ENCODE data around the gene GLB1L3.
A peak's percentile ranks its signal among the peaks of the same experiment; 100 is the strongest.
"Not testable (repeated sequence)": the region's sequence is repeated elsewhere in the genome, so short reads cannot be mapped to it uniquely, and the experiment has no call there.

GLB1L3 gene

DNA sequence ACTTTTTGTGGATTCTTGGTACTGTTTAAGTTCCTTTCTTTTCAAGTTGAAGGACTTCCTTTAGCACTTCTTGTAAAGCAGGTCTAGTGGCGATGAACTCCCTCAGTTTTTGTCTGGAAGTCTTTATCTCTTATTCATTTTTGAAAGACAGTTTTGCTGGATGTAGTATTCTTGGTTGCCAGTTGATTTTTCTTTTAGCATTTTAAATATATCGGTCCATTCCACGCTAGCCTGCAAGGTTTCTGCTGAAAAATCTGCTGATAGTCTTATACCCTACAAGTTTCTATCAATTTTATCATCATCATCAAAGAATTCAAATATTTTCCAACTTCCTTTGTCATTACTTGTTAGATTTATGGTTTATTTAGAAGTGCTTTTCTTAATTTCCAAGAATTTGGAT, 40.9 kb downstream of the GLB1L3 start:
- DNase-seq, result no peak

DNA sequence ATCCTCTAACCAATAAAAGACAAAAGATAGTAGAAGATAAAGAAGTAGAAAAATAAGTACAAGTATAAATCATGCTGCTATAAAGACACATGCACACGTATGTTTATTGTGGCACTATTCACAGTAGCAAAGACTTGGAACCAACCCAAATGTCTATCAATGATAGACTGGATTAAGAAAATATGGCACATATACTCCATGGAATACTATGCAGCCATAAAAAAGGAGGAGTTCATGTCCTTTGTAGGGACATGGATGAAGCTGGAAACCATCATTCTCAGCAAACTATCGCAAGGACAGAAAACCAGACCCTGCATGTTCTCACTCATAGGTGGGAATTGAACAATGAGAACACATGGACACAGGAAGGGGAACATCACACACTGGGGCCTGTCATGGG, 45.2 kb downstream of the GLB1L3 start:
- DNase-seq, result not testable (repeated sequence)

DNA sequence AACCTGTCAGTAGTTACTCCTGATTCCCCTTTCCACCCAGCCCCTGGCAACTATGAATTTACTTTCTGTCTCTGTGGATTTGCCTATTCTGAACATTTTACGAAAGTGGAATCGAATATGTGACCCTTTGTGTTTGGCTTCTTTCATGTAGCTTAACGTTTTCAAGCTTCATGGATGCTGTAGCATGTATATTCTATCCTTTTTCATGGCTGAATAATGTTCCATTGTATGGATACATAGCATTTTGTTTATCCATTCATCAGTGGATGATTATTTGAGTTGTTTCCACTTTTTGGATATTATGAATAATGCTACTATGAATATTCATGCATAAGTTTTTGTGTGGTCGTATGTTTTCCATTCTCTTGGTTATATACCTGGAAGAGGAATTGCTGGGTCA, 46.4 kb downstream of the GLB1L3 start:
- no peak for DNase-seq

DNA sequence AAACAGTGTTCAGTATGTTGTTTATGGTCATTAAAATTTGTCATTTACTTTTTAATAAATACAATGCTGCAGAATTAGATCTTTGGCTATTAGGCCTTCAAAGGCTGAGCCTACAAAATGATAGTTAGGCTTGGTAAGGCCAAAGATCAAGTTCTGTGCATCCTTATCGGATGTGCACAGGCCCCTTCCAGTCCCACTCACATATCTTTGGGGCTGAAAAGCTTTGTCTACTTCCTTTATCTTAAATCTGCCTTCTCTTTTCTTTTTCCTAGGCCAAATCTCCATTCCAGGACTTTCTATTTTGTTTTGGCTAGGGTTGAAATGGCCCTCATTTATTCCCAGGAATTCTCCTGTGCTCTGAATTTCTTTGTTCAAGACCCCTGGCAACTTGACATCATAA, 52.3 kb downstream of the GLB1L3 start:
- DNase-seq, result no peak

DNA sequence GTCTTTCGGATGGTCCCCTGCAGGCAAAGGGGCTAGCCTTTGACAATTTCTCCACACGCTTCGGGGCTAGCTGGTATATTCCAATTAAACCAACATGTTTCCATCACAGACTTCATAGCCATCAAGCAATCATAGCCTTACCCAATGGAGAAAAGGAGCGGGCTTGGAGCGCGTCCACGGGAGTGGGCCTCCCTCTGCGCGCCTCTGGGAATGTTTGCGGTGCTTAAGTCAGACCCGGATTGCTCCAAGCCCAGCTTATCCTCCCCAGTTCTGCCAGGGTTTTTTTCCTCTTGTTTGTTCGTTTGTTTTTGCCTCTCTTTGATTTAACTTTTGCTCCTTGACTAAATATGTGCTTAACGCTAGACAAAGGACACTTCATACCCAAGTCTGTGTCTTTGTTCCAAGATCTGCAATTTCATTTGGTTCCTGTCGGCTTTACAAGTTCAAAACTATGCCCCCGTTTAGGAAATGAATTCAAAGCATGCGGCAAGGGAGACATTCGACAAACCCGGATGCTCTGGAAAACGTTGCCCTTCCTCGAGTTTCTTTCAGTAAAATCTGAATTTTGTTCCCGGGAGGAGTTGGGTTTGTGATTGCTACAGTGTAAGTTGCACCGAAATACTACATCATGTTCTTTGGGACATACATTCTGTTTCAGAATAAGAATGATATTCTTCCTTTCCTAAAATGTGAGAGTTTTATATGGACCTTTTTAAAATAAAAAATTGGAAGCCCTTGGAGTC, 54.6 kb downstream of the GLB1L3 start:
- no peak for DNase-seq

DNA sequence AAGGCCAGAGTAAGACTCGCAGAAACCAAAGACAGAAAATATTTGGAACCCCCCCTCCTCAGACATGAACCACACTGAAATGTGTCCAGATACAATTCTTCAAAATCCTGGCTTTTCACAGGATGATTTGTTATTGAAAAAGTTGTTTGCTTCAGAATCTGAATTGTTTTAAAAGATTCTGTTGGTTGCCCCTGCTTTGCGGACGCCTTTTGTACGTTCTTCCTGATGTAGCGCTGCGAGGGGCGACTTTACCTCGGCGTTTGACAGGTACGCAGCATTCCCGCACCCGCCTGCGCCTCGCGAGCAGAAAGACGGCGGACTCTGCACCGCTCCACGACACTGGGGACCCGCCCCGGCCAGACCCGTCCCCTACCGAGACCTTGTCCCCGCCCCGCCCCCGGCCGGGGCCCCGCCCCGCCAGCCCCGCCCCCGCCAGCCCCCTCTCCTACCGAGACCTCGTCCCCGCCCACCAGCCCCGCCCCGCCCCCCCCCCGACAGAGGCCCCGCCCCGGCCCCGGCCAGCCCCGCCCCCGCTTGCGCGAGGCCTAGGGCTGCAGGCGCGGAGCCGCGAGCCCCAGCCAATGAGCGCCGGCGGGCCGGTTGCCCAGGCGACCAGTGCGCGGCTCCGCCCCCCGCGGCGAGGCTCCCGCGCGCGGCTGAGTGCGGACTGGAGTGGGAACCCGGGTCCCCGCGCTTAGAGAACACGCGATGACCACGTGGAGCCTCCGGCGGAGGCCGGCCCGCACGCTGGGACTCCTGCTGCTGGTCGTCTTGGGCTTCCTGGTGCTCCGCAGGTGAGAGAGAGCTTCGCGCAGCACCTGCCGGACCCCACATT, 55.4 kb downstream of the GLB1L3 start, which contains the start of gene GLB1L2:
Gene GLB1L2 (plus strand): TSS at position 635 of the 835 bp plus-strand sequence. CDS start 74 bp downstream, at position 709.
- DNase-seq, result peak; percentile 56 to 76

DNA sequence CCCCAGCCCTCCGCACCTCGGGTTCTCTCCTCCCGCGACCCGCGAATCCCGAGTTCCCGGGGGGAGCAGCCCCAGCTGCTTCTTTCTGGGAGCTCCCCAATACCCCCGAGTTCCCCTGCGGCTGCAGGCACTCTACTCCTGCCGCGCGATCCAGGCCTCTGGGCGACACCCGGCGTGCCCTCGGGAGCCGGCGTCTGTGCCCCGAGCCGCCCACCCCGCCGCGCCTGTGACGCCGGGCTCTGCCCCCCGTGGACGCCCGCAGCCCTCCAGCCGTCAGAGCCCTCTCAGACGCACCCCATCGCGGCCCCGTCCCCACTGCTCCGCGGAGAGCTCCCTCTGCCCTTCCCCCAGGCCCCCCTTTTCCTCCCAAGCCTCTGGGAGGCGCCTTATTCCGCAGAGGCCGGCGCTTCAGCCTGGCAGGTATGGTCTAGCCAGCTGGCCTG, 56.0 kb downstream of the GLB1L3 start:
- peak; percentile 24 to 28 for DNase-seq

DNA sequence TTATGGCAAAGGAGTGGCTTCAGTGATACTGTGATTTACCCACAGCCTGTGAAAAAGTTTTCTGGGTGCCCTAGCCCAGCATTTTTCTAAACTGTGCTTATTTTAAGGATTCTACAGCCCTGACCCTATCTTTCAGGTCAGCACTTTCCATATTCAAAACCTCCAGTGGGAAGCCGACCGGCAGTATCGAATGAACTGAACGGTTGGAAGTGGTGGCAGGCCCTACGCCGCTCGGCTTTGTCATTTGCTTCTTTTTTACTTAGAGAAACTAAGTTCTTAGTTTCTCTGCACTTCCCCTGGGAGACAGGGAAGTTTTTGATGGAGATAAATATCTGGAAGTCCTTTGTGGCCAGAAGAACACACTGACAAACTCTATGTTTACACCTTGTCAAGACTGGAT, 56.6 kb downstream of the GLB1L3 start:
- DNase-seq, result no peak

DNA sequence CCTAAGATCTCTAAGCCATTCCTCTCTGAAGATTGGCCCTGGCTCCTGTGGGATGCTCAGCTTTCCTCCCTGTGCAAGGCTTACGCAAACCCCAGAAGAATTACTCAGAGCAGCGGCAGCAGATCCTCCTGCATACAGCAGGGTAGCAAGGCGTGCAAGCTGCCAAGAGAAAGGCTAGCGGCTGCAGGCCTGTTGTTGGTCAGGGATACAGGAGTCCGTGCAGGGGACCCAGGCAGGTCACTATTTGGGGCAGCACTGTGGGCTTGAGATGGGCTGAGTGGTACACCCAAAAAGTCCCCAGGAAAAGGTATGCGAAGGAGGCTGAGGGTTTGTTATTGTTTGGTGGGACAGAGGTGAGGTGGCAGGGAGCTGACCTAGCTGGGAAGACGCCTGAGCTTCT, 57.1 kb downstream of the GLB1L3 start:
- no peak for DNase-seq

DNA sequence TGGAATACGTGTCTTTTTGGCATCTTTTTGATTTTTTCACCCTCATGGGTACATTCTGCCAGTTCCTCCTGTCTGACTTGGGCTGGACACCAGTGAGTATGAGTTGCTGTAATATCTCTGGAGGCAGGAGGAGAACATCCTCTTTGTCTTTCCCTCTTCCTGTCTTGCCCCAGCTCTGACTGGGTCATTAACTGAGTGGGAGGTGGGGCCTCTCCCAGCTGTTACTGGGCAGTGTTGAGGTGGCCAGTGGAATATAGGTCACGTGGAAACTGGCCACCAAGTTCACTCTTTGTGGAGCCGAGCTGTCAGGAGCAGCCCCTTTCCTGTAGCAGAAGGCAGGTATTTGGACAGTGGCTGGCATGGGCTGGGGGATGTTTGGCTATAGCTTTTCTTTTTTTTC, 57.8 kb downstream of the GLB1L3 start:
- DNase-seq, result no peak

DNA sequence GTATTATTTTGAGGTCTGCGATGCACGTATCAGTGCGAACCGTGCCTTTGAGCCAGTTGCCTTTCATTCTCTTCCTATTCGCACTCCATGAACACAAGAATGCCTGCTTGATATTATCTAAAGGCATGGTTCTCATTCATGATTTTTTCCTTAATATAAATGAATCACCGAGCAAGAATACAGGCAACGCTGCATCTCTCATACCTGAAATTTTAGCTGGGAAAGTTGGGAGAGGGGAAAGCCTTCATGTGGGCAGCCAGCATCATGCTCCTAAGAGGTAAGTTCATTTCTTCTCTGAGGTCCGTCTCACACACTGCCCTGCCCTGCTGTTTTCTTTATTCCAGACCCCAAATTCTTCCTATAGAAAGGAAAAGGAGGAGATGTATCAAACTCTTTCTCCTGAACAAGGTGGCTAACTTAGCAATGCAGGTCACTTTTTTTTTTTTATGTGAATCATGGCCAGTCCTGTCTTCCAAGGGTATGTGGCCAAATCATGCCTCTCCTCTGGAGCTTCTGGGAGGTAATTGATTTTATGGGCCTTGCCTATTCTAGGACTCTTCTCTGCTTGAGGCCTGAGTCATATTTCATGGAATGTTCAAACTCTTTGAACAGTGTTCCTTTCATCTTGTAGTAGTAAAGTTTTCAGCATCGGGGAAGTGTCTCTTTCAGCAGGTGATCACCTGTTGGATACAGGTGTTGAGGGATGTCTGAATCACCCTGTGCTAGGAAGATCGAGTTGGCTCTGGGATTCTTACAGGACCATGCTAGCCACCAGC, 58.8 kb downstream of the GLB1L3 start:
- DNase-seq, result no peak

DNA sequence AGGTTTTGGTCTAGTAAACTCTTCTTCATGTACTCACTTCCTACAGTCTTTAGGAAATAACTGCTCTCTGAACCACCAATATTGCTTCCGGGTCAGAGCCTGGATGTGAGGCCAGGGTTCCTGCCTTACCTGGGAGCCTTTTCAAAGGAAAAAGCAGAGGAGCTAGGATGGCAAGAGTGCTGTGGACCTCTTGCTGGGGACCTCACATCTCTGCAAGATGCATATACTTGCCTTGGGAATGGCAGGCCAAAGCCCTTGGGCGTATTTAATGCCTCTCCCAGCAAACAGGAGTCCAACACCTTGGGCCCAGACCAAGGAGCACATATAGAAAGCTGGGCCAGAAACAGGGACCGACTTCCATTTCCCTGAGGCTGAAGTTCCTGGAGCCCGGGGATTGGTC, 60.9 kb downstream of the GLB1L3 start:
- DNase-seq, result no peak

DNA sequence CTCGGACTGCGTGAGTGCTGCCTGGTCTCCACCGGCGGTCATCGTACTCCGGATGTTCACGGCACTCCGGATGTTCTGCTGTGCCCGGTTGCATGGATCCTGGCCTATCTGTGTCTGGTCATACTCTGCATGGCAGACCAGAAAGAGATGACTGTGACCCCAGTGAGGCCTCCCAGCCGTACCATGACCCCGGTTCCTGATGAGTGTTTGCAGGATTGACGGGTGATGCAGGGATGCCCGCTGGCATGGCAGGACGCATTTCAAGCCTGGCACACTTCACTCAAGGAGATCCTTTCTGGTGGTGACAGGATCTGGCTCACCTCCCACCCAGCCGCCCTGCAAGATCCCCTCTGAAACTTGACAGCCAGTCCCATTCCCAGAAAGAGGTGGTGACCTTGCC, 61.9 kb downstream of the GLB1L3 start:
- DNase-seq, result no peak

DNA sequence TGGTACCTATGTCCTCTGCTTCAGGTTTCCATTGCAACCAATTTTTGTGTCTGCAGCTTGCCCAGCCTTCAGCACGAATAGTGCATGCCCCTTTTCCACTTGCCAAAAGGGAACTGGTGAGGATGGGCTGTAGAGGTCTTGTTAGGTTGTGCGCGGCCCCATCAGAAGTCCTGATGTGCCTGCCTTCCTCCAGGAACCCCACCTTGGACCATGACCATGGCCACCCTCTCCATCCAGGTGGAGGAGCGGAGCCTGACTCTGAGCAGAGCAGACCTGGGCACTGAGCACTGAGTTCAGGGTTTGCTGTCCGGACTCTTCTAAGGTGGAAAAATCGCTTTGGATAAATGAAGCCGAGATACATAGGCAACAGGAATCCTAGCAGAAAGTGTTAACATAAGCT, 62.5 kb downstream of the GLB1L3 start:
- no peak for DNase-seq

DNA sequence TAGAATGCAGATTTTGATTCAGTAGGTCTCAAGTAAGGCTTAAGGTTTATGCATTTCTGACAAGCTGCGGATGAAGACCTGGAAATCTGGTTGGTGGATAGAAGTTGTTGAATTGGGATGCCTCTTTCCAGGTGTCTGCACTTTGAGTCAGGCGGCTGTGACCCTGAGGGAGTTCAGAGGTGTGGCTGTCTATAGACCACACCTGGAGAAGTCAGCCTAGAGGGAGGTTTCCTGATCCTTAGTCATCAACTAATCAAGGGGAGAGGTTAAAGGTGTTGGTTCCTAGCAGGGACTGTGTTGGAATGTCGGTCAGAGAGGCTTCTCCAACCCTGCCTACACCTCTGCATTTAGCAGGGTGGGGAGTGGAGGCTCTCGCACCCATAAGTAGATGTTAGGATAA, 63.6 kb downstream of the GLB1L3 start:
- no peak for DNase-seq

DNA sequence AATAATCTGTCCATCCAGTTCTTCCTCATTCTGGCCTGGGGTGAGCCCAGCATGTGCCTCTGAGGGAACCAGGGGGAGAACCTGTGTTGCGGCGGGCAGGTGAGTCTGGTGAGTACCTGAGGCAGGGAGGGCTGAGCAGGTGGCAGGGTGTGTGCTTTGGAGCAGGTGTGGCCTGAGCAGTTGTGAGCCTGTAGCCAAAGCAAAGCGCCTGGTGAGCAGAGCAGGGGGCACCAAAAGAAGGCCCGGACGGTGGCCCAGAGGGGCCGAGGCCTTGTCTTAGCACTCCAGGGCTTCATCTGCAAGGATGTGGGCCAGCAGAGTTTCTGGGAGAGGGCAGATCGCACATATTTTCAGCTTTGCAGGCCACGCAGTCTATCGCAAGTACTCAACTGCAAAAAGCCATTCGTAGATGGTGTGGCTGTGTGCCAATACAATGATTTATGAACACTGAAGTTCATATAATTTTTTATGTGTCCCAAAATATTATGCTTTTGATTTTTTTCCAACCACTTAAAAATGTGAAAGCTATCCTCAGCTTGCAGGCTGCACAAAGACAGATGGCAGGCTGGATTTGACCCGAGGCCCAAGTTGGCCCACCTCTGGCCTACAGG, 64.3 kb downstream of the GLB1L3 start:
- no peak for DNase-seq

DNA sequence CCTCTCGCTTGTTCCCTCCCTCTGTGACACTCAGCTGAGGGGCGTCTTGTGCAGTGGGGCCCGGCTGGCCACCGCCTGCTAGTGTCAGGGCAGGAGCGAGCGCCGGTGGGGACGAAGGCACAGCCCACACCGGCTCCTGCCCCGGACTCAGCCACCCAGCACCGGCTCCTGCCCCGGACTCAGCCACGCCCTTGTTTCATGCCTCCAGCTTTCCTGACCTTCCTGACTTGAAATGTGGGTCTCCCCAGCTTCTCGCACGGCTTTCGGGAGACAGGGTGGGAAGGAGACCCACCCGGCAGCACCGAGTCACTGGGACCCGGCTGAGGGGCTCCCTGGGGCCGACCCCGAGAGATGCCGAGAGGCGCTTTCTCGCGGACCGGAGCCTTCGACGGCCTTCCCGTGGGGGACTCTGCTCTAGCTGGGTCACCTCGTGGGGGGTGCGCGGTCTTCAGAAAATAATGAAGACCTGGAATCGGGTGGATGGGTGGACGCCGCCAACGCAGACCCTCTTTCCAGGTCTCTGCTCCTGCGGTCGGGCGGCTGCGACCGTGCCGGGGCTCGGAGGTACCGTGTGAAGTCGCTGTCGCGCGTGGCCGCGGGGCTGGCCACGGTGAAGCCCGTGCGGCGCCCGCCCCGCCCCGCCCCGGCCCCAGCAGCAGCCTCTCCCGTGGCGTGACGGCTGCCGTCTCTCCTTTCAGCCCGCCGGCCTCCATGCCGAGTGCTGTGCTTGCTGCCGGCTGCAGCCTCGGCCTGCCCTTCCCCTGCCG, 65.8 kb downstream of the GLB1L3 start:
- no peak for DNase-seq

DNA sequence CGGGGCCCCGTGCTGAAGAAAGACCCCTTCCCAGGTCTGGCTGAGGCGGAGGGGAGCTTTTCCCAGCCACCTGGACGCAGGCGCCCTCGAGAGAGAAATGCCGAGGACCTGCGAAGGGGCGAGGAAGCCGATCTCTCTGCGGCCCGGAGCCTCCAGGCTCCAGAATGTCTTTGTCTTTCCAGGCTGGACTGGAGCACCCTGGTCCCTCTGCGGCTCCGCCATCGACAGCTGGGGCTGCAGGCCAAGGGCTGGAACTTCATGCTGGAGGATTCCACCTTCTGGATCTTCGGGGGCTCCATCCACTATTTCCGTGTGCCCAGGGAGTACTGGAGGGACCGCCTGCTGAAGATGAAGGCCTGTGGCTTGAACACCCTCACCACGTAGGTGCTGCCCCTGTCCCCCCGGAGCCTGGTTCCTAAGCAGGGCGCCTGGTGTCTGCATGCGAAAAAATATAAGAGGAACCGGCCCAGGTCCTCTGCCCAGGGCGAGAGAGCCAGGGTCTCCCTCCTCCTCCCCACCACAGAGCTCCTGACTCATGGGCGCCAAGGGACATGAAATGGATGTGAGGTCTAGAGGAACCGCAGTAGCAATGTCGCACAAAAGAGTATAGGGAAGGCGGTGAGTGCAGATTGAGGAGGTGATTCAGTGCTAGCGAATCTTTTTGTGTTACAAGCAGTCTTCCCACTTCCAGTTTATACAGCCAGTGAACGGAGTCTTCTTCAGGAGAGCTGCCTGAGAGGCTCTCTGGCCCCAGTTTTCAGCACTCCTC, 66.6 kb downstream of the GLB1L3 start:
- DNase-seq, result no peak

DNA sequence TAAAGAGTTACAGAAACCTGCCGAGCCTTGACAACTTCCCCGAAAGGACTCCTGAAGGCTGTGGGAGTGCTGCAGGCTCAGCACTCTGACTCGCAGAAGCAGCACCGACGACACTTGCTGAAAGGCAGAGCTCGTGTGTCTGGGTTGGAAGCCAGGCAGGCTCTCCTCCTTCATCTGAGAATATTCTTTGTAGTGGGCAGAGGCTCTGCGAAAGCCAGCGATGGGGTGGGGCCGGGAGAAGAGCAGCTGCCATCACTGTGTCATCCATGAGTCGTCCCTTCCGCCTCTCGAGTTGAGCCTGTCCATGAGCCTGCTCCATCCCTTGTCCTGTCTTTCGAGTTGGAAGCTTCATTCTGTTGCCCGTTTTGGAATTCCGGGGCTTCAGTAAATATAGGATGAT, 67.5 kb downstream of the GLB1L3 start:
- DNase-seq, result no peak

DNA sequence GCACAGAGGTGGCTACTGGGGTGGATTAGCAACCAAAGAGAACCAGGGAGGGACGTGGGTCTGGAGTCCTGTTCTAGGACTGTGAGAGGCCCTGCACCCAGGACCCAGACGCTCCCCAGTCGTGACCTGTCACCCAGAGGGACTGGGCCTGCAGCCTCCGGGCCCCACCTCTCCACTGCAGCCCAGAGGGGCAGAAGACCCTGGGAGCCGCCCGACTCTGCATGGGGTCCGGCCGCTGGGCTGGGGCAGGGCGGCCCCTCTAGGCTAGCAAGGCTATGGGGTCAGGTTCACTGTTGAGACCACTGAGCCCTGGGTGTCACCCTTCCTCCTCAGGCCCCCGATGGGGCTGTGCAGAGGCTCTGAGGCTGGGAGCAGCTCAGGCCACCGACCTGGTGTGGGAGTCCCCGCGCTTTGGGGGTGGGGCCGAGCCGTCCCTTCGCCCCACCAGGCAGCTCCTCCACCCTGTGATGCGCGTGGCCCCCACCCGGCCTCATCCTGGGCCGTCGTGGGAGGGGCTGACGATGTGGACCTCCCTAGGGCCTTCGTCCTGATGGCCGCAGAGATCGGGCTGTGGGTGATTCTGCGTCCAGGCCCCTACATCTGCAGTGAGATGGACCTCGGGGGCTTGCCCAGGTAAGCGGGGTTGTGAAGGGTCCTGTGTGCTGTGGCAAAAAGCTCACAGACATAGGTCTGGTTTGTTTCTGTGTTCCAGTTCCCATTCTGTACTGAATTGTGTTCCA, 68.5 kb downstream of the GLB1L3 start:
- DNase-seq, result not testable (repeated sequence)

DNA sequence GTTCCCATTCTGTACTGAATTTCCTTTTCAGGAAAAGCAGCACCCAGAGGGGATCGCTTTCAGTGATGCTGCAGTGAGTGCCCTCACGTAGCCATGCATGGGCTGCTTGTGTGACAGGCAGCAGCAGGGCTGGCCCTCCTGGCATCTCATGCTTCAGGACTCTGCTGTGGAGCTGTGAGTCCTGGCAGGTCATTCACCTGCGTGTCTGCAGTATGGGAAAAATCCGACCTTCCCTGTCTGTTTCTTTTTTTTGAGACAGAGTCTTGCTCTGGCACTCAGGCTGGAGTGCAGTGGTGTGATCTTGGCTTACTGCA, 69.0 kb downstream of the GLB1L3 start:
- DNase-seq, result no peak
